H1 (cell line): ENCODE results near the gene TMEM161A. TPM values are rescaled to one million over a fixed set of nuclear protein-coding genes. Genes with fewer than 3 reads are reported as not detected.

ENCODE experiments used
- CTCF ChIA-PET: fragments of 300-600 bp; sonication (Branson Sonifier 250); formaldehyde crosslinking; loops from one replicate; lab custom pipeline; 2021; ENCODE audit not compliant: partially characterized antibody; lab: Charles Lee
- POLR2A ChIA-PET: fragments of 300-600 bp; sonication (Branson Sonifier 250); formaldehyde crosslinking; loops from one replicate; lab custom pipeline; 2021; ENCODE audit warnings: inconsistent platforms; ENCODE audit not compliant: partially characterized antibody; lab: Charles Lee
- DNase-seq, 2 experiments: peaks; one replicate each; pipeline versions ENCODE4 v3.0.0 to v3.0.0-alpha.2; 2010 to 2022; ENCODE audit warnings: low spot score in 2 of 2, low read depth in 1 of 2, mixed read lengths in 1 of 2
- FAIRE-seq: peaks from 2 replicates; lab custom pipeline; 2011; peaks lifted over from hg19 to GRCh38; lab: Jason Lieb, UNC
- H2AFZ ChIP-seq: 2 replicates; pipeline ENCODE4 v1.8.1; 2012; ENCODE audit warnings: low read length, inconsistent platforms
- H2AK5ac ChIP-seq: 2 replicates; pipeline ENCODE4 v1.6.1; 2013; ENCODE audit warnings: low read depth, low read length
- H2BK120ac ChIP-seq: replicated peaks from 2 replicates; pipeline ENCODE3; 2013; ENCODE audit warnings: low read depth, low read length, inconsistent platforms
- H2BK12ac ChIP-seq: 2 replicates; pipeline ENCODE4 v1.6.1; 2013; ENCODE audit warnings: low read depth, low read length
- H2BK15ac ChIP-seq: 2 replicates; pipeline ENCODE4 v1.6.1; 2013; ENCODE audit warnings: low read length
- H2BK20ac ChIP-seq: 2 replicates; pipeline ENCODE4 v1.6.1; 2013; ENCODE audit warnings: low read length
- H2BK5ac ChIP-seq: 2 replicates; pipeline ENCODE4 v1.6.1; 2013; ENCODE audit warnings: low read depth, low read length
- H3K14ac ChIP-seq: 2 replicates; pipeline ENCODE4 v1.6.1; 2013; ENCODE audit warnings: inconsistent platforms; ENCODE audit not compliant: insufficient read length
- H3K18ac ChIP-seq: 2 replicates; pipeline ENCODE4 v1.6.1; 2013; ENCODE audit warnings: low read length; ENCODE audit errors: extremely low read depth
- H3K23ac ChIP-seq: 2 replicates; pipeline ENCODE4 v1.6.1; 2013; ENCODE audit warnings: inconsistent platforms; ENCODE audit not compliant: insufficient read length
- H3K23me2 ChIP-seq: 2 replicates; pipeline ENCODE4 v1.6.1; 2013; ENCODE audit warnings: low read depth, low read length
- H3K27ac ChIP-seq: 2 replicates; pipeline ENCODE4 v1.6.1; 2011; ENCODE audit warnings: low read depth, low read length, inconsistent platforms
- H3K27me3 ChIP-seq, 4 experiments: replicated peaks in 1 of 4; 1 replicate in 1 of 4; 2 replicates in 3 of 4; pipeline versions ENCODE4 v1.6.1 to v1.8.1; 2011 to 2013; ENCODE audit warnings: low read length in 3 of 4, mild to moderate bottlenecking in 3 of 4, inconsistent platforms in 2 of 4, mixed read lengths in 2 of 4, moderate library complexity in 1 of 4; ENCODE audit not compliant: control insufficient read depth in 3 of 4, insufficient read depth in 3 of 4; ENCODE audit errors: extremely low read depth in 1 of 4
- H3K36me3 ChIP-seq, 4 experiments: 2 replicates each; pipeline versions ENCODE4 v1.6.1 to v1.8.1; 2011 to 2013; ENCODE audit warnings: mild to moderate bottlenecking in 4 of 4, low read length in 3 of 4, moderate library complexity in 2 of 4, control low read depth in 1 of 4, inconsistent platforms in 1 of 4; ENCODE audit not compliant: insufficient read depth in 4 of 4, control insufficient read depth in 2 of 4
- H3K4ac ChIP-seq: replicated peaks from 2 replicates; pipeline ENCODE3; 2013; ENCODE audit warnings: low read length, low read depth, mixed read lengths, inconsistent platforms; ENCODE audit not compliant: insufficient read length
- H3K4me1 ChIP-seq, 4 experiments: replicated peaks in 1 of 4; 1 replicate in 1 of 4; 2 replicates in 3 of 4; pipeline versions ENCODE4 v1.6.1 to v1.8.1; 2011 to 2013; ENCODE audit warnings: low read length in 3 of 4, inconsistent platforms in 2 of 4, mixed read lengths in 1 of 4; ENCODE audit not compliant: insufficient read depth in 4 of 4, control insufficient read depth in 3 of 4
- H3K4me2 ChIP-seq, 2 experiments: 2 replicates each; pipeline versions ENCODE4 v1.6.1 to v1.8.1; 2011 to 2013; ENCODE audit warnings: low read depth in 2 of 2, low read length in 2 of 2, control low read depth in 1 of 2, inconsistent platforms in 1 of 2, mild to moderate bottlenecking in 1 of 2; ENCODE audit not compliant: insufficient read depth in 1 of 2
- H3K4me3 ChIP-seq, 4 experiments: fragments of 200-600, 300-600 bp in 1 of 4; sonication (generic), shearing (Covaris generic), sonication (Bioruptor Twin) in 1 of 4; 2 replicates each; pipeline versions ENCODE4 v1.5.1 to v1.8.1; 2011 to 2016; ENCODE audit warnings: low read length in 4 of 4, low read depth in 3 of 4, control low read depth in 2 of 4, inconsistent platforms in 2 of 4, mild to moderate bottlenecking in 2 of 4, mixed read lengths in 1 of 4, moderate library complexity in 1 of 4; ENCODE audit not compliant: insufficient read depth in 2 of 4; ENCODE audit errors: extremely low read depth in 1 of 4
- H3K56ac ChIP-seq: replicated peaks from 2 replicates; pipeline ENCODE3; 2013; ENCODE audit warnings: low read depth, mild to moderate bottlenecking, mixed read lengths, low read length, inconsistent platforms; ENCODE audit not compliant: insufficient read length
- H3K79me1 ChIP-seq: 2 replicates; pipeline ENCODE4 v1.6.1; 2013; ENCODE audit warnings: low read depth, low read length, control low read depth
- H3K79me2 ChIP-seq, 2 experiments: 2 replicates each; pipeline versions ENCODE4 v1.6.1 to v1.8.1; 2012 to 2013; ENCODE audit warnings: low read length in 2 of 2, mild to moderate bottlenecking in 2 of 2, inconsistent platforms in 1 of 2; ENCODE audit not compliant: insufficient read depth in 2 of 2, control insufficient read depth in 1 of 2
- H3K9ac ChIP-seq, 4 experiments: replicated peaks in 1 of 4; 1 replicate in 1 of 4; 2 replicates in 3 of 4; pipeline versions ENCODE4 v1.6.1 to v1.8.1; 2011 to 2013; ENCODE audit warnings: low read depth in 3 of 4, low read length in 3 of 4, control low read depth in 2 of 4, mild to moderate bottlenecking in 2 of 4, moderate library complexity in 2 of 4, inconsistent platforms in 1 of 4; ENCODE audit errors: extremely low read depth in 1 of 4
- H3K9me3 ChIP-seq, 2 experiments: 2 replicates each; pipeline versions ENCODE4 v1.6.1 to v1.8.1; 2012 to 2013; ENCODE audit warnings: mild to moderate bottlenecking in 2 of 2, moderate library complexity in 2 of 2, control low read depth in 1 of 2, inconsistent platforms in 1 of 2, low read depth in 1 of 2, low read length in 1 of 2, mixed read lengths in 1 of 2; ENCODE audit not compliant: insufficient read depth in 2 of 2
- H4K20me1 ChIP-seq, 2 experiments: replicated peaks in 1 of 2; 2 replicates each; pipeline versions ENCODE3 to v1.8.1; 2011 to 2013; ENCODE audit warnings: inconsistent platforms in 2 of 2, low read length in 2 of 2, mild to moderate bottlenecking in 1 of 2; ENCODE audit not compliant: insufficient read depth in 2 of 2, control insufficient read depth in 1 of 2
- H4K5ac ChIP-seq: 2 replicates; pipeline ENCODE4 v1.6.1; 2013; ENCODE audit warnings: low read length, low read depth, mixed read lengths, inconsistent platforms; ENCODE audit not compliant: insufficient read length
- H4K8ac ChIP-seq: 2 replicates; pipeline ENCODE4 v1.8.0; 2013; ENCODE audit warnings: mild to moderate bottlenecking, moderate library complexity, low read length, inconsistent platforms; ENCODE audit not compliant: insufficient read depth; ENCODE audit errors: extremely low read depth
- H4K91ac ChIP-seq: replicated peaks from 2 replicates; pipeline ENCODE3; 2013; ENCODE audit warnings: low read length, mixed read lengths, inconsistent platforms; ENCODE audit not compliant: insufficient read length
- EP300 ChIP-seq, 2 experiments: IDR thresholded peaks; 1 replicate in 1 of 2; 2 replicates in 1 of 2; pipeline ENCODE4 v1.6.1; 2011 to 2012; ENCODE audit warnings: low read depth in 2 of 2, low read length in 2 of 2, mild to moderate bottlenecking in 2 of 2, borderline replicate concordance in 1 of 2, inconsistent platforms in 1 of 2, moderate library complexity in 1 of 2
- WGBS, 2 experiments: shearing (Covaris generic) in 1 of 2; methylation state at CpG; one replicate each; pipeline versions ENCODE4 v1.1.6 to v1.1.7; 2013 to 2015; ENCODE audit warnings: low lambda C conversion rate in 2 of 2, mixed read lengths in 2 of 2, inconsistent platforms in 1 of 2, low coverage in 1 of 2, missing lambda C conversion rate in 1 of 2; ENCODE audit not compliant: insufficient replicate concordance in 2 of 2, insufficient coverage in 1 of 2, insufficient read length in 1 of 2; ENCODE audit errors: extremely low coverage in 1 of 2, missing lambda C conversion rate in 1 of 2; 5-methylcytosine and 5-hydroxymethylcytosine counted together
- polyA plus RNA-seq, 7 experiments: library from polyadenylated mRNA; depleted of rRNA in 3 of 7; stranded (reverse) in 5 of 7; unstranded in 2 of 7; fragments of >200 nt in 5 of 7; fragments of 200-250 nt in 2 of 7; gene quantifications; 1 replicate in 5 of 7; 2 replicates in 1 of 7; 4 replicates in 1 of 7; pipeline versions ENCODE4 v1.2.1 to v1.2.3, GENCODE V29; 2011 to 2013; ENCODE audit warnings: missing spikeins in 2 of 7, mixed read lengths in 2 of 7
- total RNA-seq: library from RNA; stranded (reverse); fragmentation: NEBNext Ultra II Directional; extraction: Animal tissue kit (Norgen Biotek cat#: 25700); gene quantifications from 2 replicates; pipeline ENCODE4 v1.2.1, GENCODE V29; 2021

TMEM161A gene
- total and polyA plus RNA-seq, 2 of the 8 experiments (the other 6 are each of a cell fraction or from before 2014, with no cell fraction given), result 47.8 to 103 TPM

DNA sequence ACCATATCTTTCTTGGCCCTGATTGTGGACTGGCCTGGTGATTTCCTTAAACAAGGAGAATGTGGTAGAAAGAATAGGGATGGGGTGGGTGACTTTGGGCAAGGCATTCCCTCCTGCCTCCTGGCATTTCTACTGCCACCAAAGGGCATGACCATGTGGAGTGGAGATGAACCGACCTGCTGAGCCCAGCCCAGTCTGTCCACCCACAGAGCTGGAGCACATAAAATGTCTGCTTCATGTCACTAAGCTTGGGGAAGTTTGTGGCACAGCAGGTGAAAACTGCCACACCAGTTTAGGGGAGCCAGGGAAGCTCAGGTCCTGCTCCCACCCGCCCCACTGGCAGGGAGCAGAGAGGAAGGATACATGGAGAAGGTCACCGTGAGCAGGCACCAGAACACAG, 6.3 kb downstream of the TMEM161A start:
- no peak for FAIRE-seq
- DNase-seq, result no peak
- no peak overlapping the region for H3K4me2 ChIP-seq

More for the DNA sequence above, 6.3 kb downstream of the TMEM161A start:
- Histone ChIP-seq H3K18ac (no peak overlapping the region), H3K23ac (no peak overlapping the region), H3K9ac (no peak overlapping the region), H3K9me3 (peaks cover 5 to 13% of the 10 kb centered on the region in 2 experiments; a peak in 3 of 4 replicates), H3K23me2 (no peaks in the 10 kb centered on the region; the same call in 1 of the 2 replicates), H3K4me3 (no peak overlapping the region), H3K14ac (no peak overlapping the region), H3K79me2 (no peaks in the 10 kb centered on the region; a peak in 1 of 4 replicates), H4K91ac (no peak overlapping the region), H4K8ac (no peak overlapping the region), H3K36me3 (peaks cover 2 to 14% (median 3%) of the 10 kb centered on the region in 4 experiments; a peak in 3 of 8 replicates), H2BK12ac (no peak overlapping the region), H2BK120ac (no peak overlapping the region), H3K56ac (no peak overlapping the region), H3K27ac (no peak overlapping the region), H4K5ac (no peak overlapping the region), H3K4ac (no peak overlapping the region), H2BK20ac (no peak overlapping the region), H2AK5ac (no peak overlapping the region), H3K4me1 (peaks cover 0 to 9% (median 6%) of the 10 kb centered on the region in 4 experiments; a peak in 3 of 7 replicates), H3K27me3 (peaks cover 0 to 2% (median 0%) of the 10 kb centered on the region in 4 experiments; a peak in 2 of 7 replicates), H2AFZ (no peak overlapping the region), H3K79me1 (0 out of 2 replicates have a peak, but pooled peaks cover 2% of the 10 kb centered on the region), H2BK15ac (no peak overlapping the region), H2BK5ac (no peak overlapping the region), H4K20me1 (peaks cover 2 to 5% of the 10 kb centered on the region in 2 experiments)
- TF ChIP-seq EP300 (IDR thresholded peaks at IDR 0.05; ENCODE audit: borderline replicate concordance in 1 of 2, low read depth in 2 of 2, low read length in 2 of 2), result no peak
- ChIA-PET POLR2A (interaction anchor here (1.9 kb wide), 1 partner anchor 10 kb away, joined by 8 read pairs; no protein-coding TSS in a partner anchor), CTCF (interaction anchor here (0.6 kb wide), 1 partner anchor 13 kb away, joined by 3 read pairs; no protein-coding TSS in a partner anchor)
- WGBS, 2 experiments, result 81% methylated on average over 3 of the region's 3 CpGs; no CpG with 5 or more reads in 1 of the 2 experiments
